GM12801 (cell line): ENCODE data around the gene ANO10.

Experiments used
- CTCF ChIP-seq: IDR thresholded peaks from one replicate; pipeline ENCODE4 v1.5.1; 2011; ENCODE audit warnings: control low read depth; ENCODE audit not compliant: insufficient read length; ENCODE audit errors: extremely low read depth

Gene ANO10

DNA sequence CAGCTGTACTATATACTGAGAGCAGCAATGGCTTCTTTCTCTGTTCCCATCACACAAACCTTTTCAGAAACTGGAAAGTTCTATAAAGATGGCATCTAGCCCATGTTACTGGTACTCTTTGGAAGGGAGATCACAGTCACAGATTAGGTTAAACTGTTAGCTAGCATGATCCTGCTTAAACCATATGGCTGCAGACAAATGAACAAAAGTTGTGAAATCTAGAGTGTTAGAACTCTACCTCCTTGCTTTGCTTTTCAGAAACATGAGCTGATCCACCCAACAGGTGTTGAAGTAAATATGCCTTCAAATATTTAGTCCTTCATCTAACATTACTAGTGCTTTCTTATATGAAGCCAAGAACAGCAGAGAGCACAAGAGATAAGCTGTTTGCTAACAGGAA is 232.9 kb downstream of the ANO10 start:
- no peak for TF ChIP-seq CTCF

DNA sequence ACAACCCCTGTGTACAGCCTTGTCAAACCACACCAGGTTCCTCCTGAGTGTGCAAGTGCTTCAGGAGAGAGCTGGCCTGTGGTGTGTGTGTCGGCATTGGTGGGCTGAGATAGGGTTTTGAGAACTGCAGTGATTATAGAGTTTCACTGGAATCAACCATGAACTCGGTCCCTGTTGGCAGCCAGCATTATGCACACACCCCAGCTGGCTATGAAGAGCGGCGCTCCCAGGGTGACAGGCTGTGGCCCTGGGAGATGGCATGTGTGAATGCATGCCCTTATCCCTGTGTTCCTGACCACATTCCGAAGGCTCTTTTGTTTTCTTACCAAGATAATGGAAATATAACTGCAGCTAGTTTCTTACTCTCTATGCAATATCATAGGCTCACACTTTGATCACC is 233.6 kb downstream of the ANO10 start:
- TF ChIP-seq CTCF, result no peak

GRCh38 chr3:43379343-43379742 is 242.5 kb downstream of the ANO10 start:
- no peak for TF ChIP-seq CTCF

DNA sequence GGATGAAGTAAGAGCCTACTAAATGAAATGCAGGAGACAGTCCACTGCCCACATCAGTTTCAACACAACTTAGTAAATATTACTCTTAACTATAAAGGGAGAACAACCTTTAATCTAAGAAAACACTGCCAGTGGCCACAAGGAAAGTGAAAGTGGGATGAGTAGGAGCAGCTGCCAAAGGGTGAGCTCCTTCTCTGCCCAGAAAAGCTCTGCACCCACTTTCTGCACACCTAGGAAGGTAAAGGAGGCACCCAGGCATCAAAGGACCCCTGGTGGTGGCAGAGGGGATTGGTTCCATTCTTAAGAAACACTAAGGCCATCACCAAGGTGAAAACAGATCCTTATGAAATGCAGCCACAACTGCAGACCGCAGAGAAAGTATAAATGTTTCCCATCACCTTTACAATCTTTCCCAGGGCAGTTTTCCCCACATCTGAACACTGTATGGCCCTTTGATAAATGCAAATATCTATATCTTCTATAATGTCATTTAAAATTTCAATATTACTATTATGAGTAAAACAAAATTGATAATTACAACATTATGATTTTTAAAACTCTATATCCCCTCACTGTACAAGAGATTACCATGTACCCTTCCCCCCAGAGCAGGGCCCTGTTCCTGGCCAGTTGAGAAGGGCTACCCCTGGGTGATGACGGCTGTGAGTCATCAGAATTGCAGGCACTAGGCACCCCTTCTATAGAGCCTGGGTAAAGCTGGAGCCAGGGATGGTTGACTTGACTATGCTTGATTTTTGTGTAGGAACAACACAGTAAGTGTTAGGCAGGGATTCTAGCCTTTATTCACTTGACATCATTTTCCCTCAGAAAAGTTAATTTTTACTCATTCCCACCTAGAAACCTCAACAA is 243.5 kb downstream of the ANO10 start:
- no peak for TF ChIP-seq CTCF

GRCh38 chr3:43373560-43373928 is 248.3 kb downstream of the ANO10 start:
- TF ChIP-seq CTCF, result no peak

- TF ChIP-seq CTCF, result no peak
These were observed 248.8 kb downstream of the ANO10 start for GRCh38 chr3:43372809-43373559.

DNA sequence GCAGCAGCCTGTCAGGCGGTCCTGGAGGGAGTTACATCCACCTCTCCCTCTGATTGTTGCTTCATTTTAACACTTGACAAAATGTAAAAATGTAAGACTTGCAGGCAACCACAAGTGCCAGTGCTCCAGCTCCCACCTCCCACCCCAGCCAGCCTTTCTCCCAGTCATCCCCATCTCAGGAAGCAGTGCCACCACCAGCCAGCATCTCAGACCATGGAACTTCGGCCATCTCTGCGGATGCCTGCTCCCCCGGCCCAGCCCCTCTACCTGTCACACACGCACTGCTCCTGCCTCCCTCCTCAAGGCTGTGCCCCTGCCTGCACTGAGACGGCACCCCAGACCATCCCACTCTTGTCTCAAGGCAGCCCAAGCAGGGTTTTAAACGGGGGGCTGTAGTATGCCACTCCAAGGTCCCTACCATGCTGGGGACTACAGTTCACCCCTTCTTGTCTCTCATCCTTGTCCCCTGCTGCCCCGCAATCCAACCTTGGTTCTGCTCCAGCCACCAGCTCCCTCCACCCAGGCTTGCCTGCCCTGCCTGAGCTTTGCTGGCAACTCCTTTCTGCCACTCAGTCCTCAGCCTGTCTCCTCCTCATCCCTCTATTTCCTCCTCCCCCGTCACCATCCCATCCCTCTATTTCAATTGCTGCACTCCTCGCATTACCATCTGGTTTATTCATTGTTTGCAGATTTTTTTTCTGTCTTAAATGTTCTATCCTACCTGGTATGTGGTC is 249.6 kb downstream of the ANO10 start:
- no peak for TF ChIP-seq CTCF
